ENCODE data around the gene ESCO1.
"Not testable (repeated sequence)": the region's sequence is repeated elsewhere in the genome, so short reads cannot be mapped to it uniquely, and the experiment has no call there.

Gene ESCO1

DNA sequence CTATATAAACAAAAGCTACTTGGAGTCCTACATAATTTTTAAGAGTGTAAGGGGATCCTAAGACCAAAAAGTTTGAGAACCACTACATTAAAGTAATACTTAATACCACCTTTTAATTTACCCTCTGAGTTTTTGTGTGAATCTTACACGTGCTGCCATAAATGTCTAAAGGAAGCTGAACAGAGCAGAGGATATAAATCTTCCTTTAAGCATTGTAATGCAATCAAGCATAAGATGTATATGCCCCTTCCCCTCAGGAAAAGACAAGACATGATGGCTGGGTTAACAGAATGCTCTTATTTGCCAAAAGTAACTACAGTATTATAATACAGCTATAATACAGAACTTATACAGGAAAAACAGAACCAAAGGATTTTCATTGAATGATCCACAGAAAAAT lies 2.9 kb downstream of the ESCO1 start:
- Histone ChIP-seq H3K4me2 (ENCODE audit: insufficient read depth, low read length, poor library complexity, severe bottlenecking) (no peak overlapping the region), H2BK15ac (ENCODE audit: low read length) (no peak overlapping the region), H2AK5ac (ENCODE audit: low read depth, low read length) (no peak overlapping the region), H4K91ac (ENCODE audit: low read depth, low read length, poor library complexity) (no peak overlapping the region), H3K27ac (replicated peaks; ENCODE audit: low read length) (no peak overlapping the region), H3K4me1 (ENCODE audit: control insufficient read depth in 2 of 2, insufficient read depth in 1 of 2, low read depth in 1 of 2, low read length in 2 of 2) (peaks cover 0 to 2% of the 10 kb centered on the region in 2 donors), H3K23ac (ENCODE audit: low read depth, low read length, poor library complexity) (no peak overlapping the region), H2AFZ (ENCODE audit: low read length) (no peak overlapping the region), H3K9ac (ENCODE audit: low read depth, low read length, poor library complexity) (no peak overlapping the region), H3K14ac (ENCODE audit: low read length) (no peak overlapping the region), H3K27me3 (ENCODE audit: control insufficient read depth in 3 of 3, insufficient read depth in 3 of 3, low read depth in 1 of 3, low read length in 3 of 3) (no peaks in the 10 kb centered on the region), H3K18ac (ENCODE audit: low read length) (no peak overlapping the region), H3K9me3 (replicated peaks in 1 of 2; ENCODE audit: control insufficient read depth in 2 of 2, insufficient read depth in 1 of 2, low read depth in 1 of 2, low read length in 2 of 2) (peaks cover 4 to 9% of the 10 kb centered on the region in 2 donors), H4K8ac (ENCODE audit: low read depth, low read length) (no peak overlapping the region), H2BK12ac (ENCODE audit: low read length) (no peak overlapping the region), H2BK5ac (ENCODE audit: low read length) (no peak overlapping the region), H2BK120ac (ENCODE audit: low read depth, low read length) (no peak overlapping the region), H3K36me3 (replicated peaks in 1 of 2; ENCODE audit: control insufficient read depth in 2 of 2, insufficient read depth in 2 of 2, low read length in 2 of 2) (peaks cover 0 to 7% of the 10 kb centered on the region in 2 donors), H3K4ac (ENCODE audit: low read length) (no peak overlapping the region), H3K4me3 (ENCODE audit: low read length in 2 of 2) (no peak overlapping the region), H3K79me1 (ENCODE audit: low read depth, low read length) (no peaks in the 10 kb centered on the region)
- WGBS, 2 donors (ENCODE audit: extremely low coverage in 2 of 2, insufficient read length in 2 of 2, insufficient replicate concordance in 1 of 2): no CpG with 5 or more reads among the region's 1 CpG
- DNase-seq (ENCODE audit: low spot score): no peak

DNA sequence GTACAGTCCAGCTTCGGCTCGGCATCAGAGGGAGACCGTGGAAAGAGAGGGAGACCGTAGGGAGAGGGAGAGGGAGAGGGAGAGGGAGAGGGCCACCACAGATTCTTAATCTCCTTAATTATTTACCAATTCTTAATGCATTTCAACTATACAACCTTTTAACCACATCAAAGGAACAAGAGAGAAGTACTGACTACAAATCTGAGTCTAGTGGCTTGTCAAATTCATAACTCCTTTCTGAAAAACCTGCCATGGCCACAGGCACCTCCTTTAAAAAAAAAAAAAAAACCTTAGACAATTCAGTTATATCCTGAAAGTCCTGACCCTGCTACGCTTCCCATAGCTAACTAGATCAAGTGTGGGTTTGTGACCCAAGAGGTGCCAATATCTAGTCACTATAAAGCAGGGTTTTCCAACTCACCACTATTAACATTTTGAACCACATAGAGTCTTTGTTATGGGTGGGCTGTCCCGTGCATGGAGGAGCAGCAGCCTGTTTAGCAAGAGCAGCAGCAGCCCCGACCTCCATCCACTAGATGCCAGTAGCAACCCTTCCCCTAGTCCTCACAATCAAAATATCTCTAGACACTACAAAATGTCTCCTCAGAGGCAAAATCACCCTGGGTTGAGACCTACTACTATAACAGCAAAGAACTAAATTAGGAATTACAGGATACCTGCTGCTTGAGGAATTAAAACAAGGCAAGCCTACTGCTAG lies 6.8 kb downstream of the ESCO1 start:
- H3K14ac ChIP-seq (ENCODE audit: low read length): no peak overlapping the region
- H3K9me3 ChIP-seq (replicated peaks in 1 of 2; ENCODE audit: control insufficient read depth in 2 of 2, insufficient read depth in 1 of 2, low read depth in 1 of 2, low read length in 2 of 2): peaks cover 4 to 14% of the 10 kb centered on the region in 2 donors
- no peaks in the 10 kb centered on the region for H3K27me3 ChIP-seq (ENCODE audit: control insufficient read depth in 3 of 3, insufficient read depth in 3 of 3, low read depth in 1 of 3, low read length in 3 of 3)
- no peak overlapping the region for H3K18ac ChIP-seq (ENCODE audit: low read length)
- H3K4ac ChIP-seq (ENCODE audit: low read length): no peak overlapping the region
- H2AK5ac ChIP-seq (ENCODE audit: low read depth, low read length): no peak overlapping the region
- H3K4me3 ChIP-seq (ENCODE audit: low read length in 2 of 2): no peak overlapping the region
- peaks cover 0 to under 1% of the 10 kb centered on the region in 2 donors for H3K4me1 ChIP-seq (ENCODE audit: control insufficient read depth in 2 of 2, insufficient read depth in 1 of 2, low read depth in 1 of 2, low read length in 2 of 2)
- no peak overlapping the region for H3K9ac ChIP-seq (ENCODE audit: low read depth, low read length, poor library complexity)
- no peak overlapping the region for H3K23ac ChIP-seq (ENCODE audit: low read depth, low read length, poor library complexity)
- H2AFZ ChIP-seq (ENCODE audit: low read length): no peak overlapping the region
- H3K27ac ChIP-seq (replicated peaks; ENCODE audit: low read length): no peak overlapping the region
- no peak overlapping the region for H2BK12ac ChIP-seq (ENCODE audit: low read length)
- peaks cover 0 to 13% of the 10 kb centered on the region in 2 donors for H3K36me3 ChIP-seq (replicated peaks in 1 of 2; ENCODE audit: control insufficient read depth in 2 of 2, insufficient read depth in 2 of 2, low read length in 2 of 2)
- H3K79me1 ChIP-seq (ENCODE audit: low read depth, low read length): no peaks in the 10 kb centered on the region
- no peak overlapping the region for H2BK15ac ChIP-seq (ENCODE audit: low read length)
- H2BK120ac ChIP-seq (ENCODE audit: low read depth, low read length): no peak overlapping the region
- no peak for DNase-seq (ENCODE audit: low spot score)
- no peak overlapping the region for H2BK5ac ChIP-seq (ENCODE audit: low read length)
- H3K4me2 ChIP-seq (ENCODE audit: insufficient read depth, low read length, poor library complexity, severe bottlenecking): no peak overlapping the region
- H4K91ac ChIP-seq (ENCODE audit: low read depth, low read length, poor library complexity): no peak overlapping the region
- no peak overlapping the region for H4K8ac ChIP-seq (ENCODE audit: low read depth, low read length)
- WGBS, 2 donors (ENCODE audit: extremely low coverage in 2 of 2, insufficient read length in 2 of 2, insufficient replicate concordance in 1 of 2): no CpG with 5 or more reads among the region's 7 CpGs

DNA sequence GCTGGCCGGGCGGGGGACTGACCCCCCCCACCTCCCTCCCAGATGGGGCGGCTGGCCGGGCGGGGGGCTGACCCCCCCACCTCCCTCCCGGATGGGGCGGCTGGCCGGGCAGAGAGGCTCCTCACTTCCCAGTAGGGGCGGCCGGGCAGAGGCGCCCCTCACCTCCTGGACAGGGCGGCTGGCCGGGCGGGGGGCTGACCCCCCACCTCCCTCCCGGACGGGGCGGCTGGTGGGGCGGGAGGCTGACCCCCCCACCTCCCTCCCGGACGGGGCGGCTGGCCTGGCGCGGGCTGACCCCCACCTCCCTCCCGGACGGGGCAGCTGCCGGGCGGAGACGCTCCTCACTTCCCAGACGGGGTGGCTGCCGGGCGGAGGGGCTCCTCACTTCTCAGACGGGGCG lies 8.1 kb downstream of the ESCO1 start:
- not testable (repeated sequence) for H4K91ac ChIP-seq (ENCODE audit: low read depth, low read length, poor library complexity); H2BK15ac ChIP-seq (ENCODE audit: low read length); H3K23ac ChIP-seq (ENCODE audit: low read depth, low read length, poor library complexity); H3K9ac ChIP-seq (ENCODE audit: low read depth, low read length, poor library complexity); H3K79me1 ChIP-seq (ENCODE audit: low read depth, low read length); H2BK12ac ChIP-seq (ENCODE audit: low read length); H3K4me2 ChIP-seq (ENCODE audit: insufficient read depth, low read length, poor library complexity, severe bottlenecking); H3K4ac ChIP-seq (ENCODE audit: low read length); H2BK120ac ChIP-seq (ENCODE audit: low read depth, low read length); H3K14ac ChIP-seq (ENCODE audit: low read length); H2AK5ac ChIP-seq (ENCODE audit: low read depth, low read length); DNase-seq (ENCODE audit: low spot score); H3K4me1 ChIP-seq (ENCODE audit: control insufficient read depth in 2 of 2, insufficient read depth in 1 of 2, low read depth in 1 of 2, low read length in 2 of 2); H3K4me3 ChIP-seq (ENCODE audit: low read length in 2 of 2); H4K8ac ChIP-seq (ENCODE audit: low read depth, low read length); H2AFZ ChIP-seq (ENCODE audit: low read length); H2BK5ac ChIP-seq (ENCODE audit: low read length); H3K27ac ChIP-seq (replicated peaks; ENCODE audit: low read length); H3K27me3 ChIP-seq (ENCODE audit: control insufficient read depth in 3 of 3, insufficient read depth in 3 of 3, low read depth in 1 of 3, low read length in 3 of 3); H3K18ac ChIP-seq (ENCODE audit: low read length)
- no CpG with 5 or more reads among the region's 33 CpGs for WGBS, 2 donors (ENCODE audit: extremely low coverage in 2 of 2, insufficient read length in 2 of 2, insufficient replicate concordance in 1 of 2)
- Histone ChIP-seq H3K9me3 (replicated peaks in 1 of 2; ENCODE audit: control insufficient read depth in 2 of 2, insufficient read depth in 1 of 2, low read depth in 1 of 2, low read length in 2 of 2) (peaks cover 8 to 26% of the 10 kb centered on the region in 2 donors), H3K36me3 (replicated peaks in 1 of 2; ENCODE audit: control insufficient read depth in 2 of 2, insufficient read depth in 2 of 2, low read length in 2 of 2) (peaks cover 0 to 16% of the 10 kb centered on the region in 2 donors)

DNA sequence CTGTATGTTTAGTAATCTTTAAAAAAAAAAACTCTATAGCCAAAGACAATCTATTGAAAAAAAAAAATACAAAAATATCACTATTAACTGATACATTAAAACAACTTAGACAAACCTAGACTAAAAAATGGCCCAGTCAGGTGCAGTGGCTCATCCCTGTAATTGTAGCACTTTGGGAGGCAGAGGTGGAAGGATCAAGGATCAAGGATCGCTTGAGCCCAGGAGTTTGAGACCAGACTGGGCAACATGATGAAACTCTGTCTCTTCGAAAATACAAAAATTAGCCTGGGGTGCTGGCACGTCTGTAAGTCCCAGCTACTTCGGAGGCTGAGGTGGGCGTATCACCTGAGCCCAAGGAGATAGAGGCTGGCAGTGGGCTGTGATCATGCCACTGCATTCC lies 16.1 kb downstream of the ESCO1 start:
- Histone ChIP-seq H2AFZ (ENCODE audit: low read length) (no peak overlapping the region), H3K4me2 (ENCODE audit: insufficient read depth, low read length, poor library complexity, severe bottlenecking) (no peak overlapping the region), H2AK5ac (ENCODE audit: low read depth, low read length) (no peak overlapping the region), H3K4me1 (ENCODE audit: control insufficient read depth in 2 of 2, insufficient read depth in 1 of 2, low read depth in 1 of 2, low read length in 2 of 2) (no peaks in the 10 kb centered on the region), H2BK5ac (ENCODE audit: low read length) (no peak overlapping the region), H3K9ac (ENCODE audit: low read depth, low read length, poor library complexity) (no peak overlapping the region), H3K18ac (ENCODE audit: low read length) (no peak overlapping the region), H3K4me3 (ENCODE audit: low read length in 2 of 2) (no peak overlapping the region), H3K27ac (replicated peaks; ENCODE audit: low read length) (no peak overlapping the region), H3K9me3 (replicated peaks in 1 of 2; ENCODE audit: control insufficient read depth in 2 of 2, insufficient read depth in 1 of 2, low read depth in 1 of 2, low read length in 2 of 2) (peaks cover 4 to 16% of the 10 kb centered on the region in 2 donors), H4K91ac (ENCODE audit: low read depth, low read length, poor library complexity) (no peak overlapping the region), H3K36me3 (replicated peaks in 1 of 2; ENCODE audit: control insufficient read depth in 2 of 2, insufficient read depth in 2 of 2, low read length in 2 of 2) (peaks cover 0 to 38% of the 10 kb centered on the region in 2 donors), H3K79me1 (ENCODE audit: low read depth, low read length) (peaks cover 3% of the 10 kb centered on the region), H3K4ac (ENCODE audit: low read length) (no peak overlapping the region), H2BK15ac (ENCODE audit: low read length) (no peak overlapping the region), H3K27me3 (ENCODE audit: control insufficient read depth in 3 of 3, insufficient read depth in 3 of 3, low read depth in 1 of 3, low read length in 3 of 3) (no peaks in the 10 kb centered on the region), H4K8ac (ENCODE audit: low read depth, low read length) (no peak overlapping the region), H3K14ac (ENCODE audit: low read length) (no peak overlapping the region), H3K23ac (ENCODE audit: low read depth, low read length, poor library complexity) (no peak overlapping the region), H2BK12ac (ENCODE audit: low read length) (no peak overlapping the region), H2BK120ac (ENCODE audit: low read depth, low read length) (no peak overlapping the region)
- DNase-seq (ENCODE audit: low spot score): no peak
- WGBS, 2 donors (ENCODE audit: extremely low coverage in 2 of 2, insufficient read length in 2 of 2, insufficient replicate concordance in 1 of 2): no CpG with 5 or more reads among the region's 5 CpGs
